ENCODE measurements around the gene ZNF892. TPM values are rescaled to one million over a fixed set of nuclear protein-coding genes. Genes with fewer than 3 reads are reported as not detected.

Gene ZNF892
- polyA plus RNA-seq (2012; ENCODE audit: low read depth, missing spikeins), result 0.24 TPM

- peak; percentile 93 for FAIRE-seq
These were observed at the start of gene ZNF892 for GRCh38 chr2:95207111-95207961. Gene ZNF892 (plus strand): TSS chr2:95207521. CDS start chr2:95207816, 295 bp downstream.

GRCh38 chr2:95158441-95158840 lies 48.9 kb upstream of the ZNF892 start:
- FAIRE-seq, result no peak

More at GRCh38 chr2:95207111-95207961, at the start of gene ZNF892:
- TF ChIP-seq POLR2AphosphoS5 (IDR thresholded peaks at IDR 0.05; ENCODE audit: low read depth, low read length) (no peak), POLR2A (IDR thresholded peaks at IDR 0.05; ENCODE audit: low read depth, low read length) (no peak), POU2F2 (IDR thresholded peaks at IDR 0.05; ENCODE audit: low read depth, low read length) (no peak), TAF1 (IDR thresholded peaks at IDR 0.05; ENCODE audit: low read depth, low read length) (no peak), SPI1 (IDR thresholded peaks at IDR 0.05; ENCODE audit: low read depth, low read length) (no peak), PAX5 (IDR thresholded peaks at IDR 0.05; ENCODE audit: insufficient read depth, low read length, severe bottlenecking) (no peak)
- peak; percentile 92 for DNase-seq (ENCODE audit: insufficient read length, low spot score)

GRCh38 chr2:95158891-95159619 lies 48.3 kb upstream of the ZNF892 start:
- no peak for TF ChIP-seq POLR2AphosphoS5 (IDR thresholded peaks at IDR 0.05; ENCODE audit: low read depth, low read length)
- TF ChIP-seq POU2F2 (IDR thresholded peaks at IDR 0.05; ENCODE audit: low read depth, low read length), result no peak
- no peak for TF ChIP-seq TAF1 (IDR thresholded peaks at IDR 0.05; ENCODE audit: low read depth, low read length)
- TF ChIP-seq POLR2A (IDR thresholded peaks at IDR 0.05; ENCODE audit: low read depth, low read length), result no peak
- no peak for TF ChIP-seq PAX5 (IDR thresholded peaks at IDR 0.05; ENCODE audit: insufficient read depth, low read length, severe bottlenecking)
- no peak for TF ChIP-seq SPI1 (IDR thresholded peaks at IDR 0.05; ENCODE audit: low read depth, low read length)
- FAIRE-seq (no peak), DNase-seq (ENCODE audit: insufficient read length, low spot score) (peak; percentile 44)

More at GRCh38 chr2:95158441-95158840, 48.9 kb upstream of the ZNF892 start:
- TF ChIP-seq POU2F2 (IDR thresholded peaks at IDR 0.05; ENCODE audit: low read depth, low read length), result no peak
- no peak for TF ChIP-seq POLR2A (IDR thresholded peaks at IDR 0.05; ENCODE audit: low read depth, low read length)
- no peak for TF ChIP-seq PAX5 (IDR thresholded peaks at IDR 0.05; ENCODE audit: insufficient read depth, low read length, severe bottlenecking)
- no peak for TF ChIP-seq TAF1 (IDR thresholded peaks at IDR 0.05; ENCODE audit: low read depth, low read length)
- TF ChIP-seq SPI1 (IDR thresholded peaks at IDR 0.05; ENCODE audit: low read depth, low read length), result no peak
- TF ChIP-seq POLR2AphosphoS5 (IDR thresholded peaks at IDR 0.05; ENCODE audit: low read depth, low read length), result no peak
- no peak for DNase-seq (ENCODE audit: insufficient read length, low spot score)

GRCh38 chr2:95159690-95160449 lies 47.5 kb upstream of the ZNF892 start, which contains the start of gene ZNF514:
Gene ZNF514 (minus strand): TSS chr2:95159848. CDS start chr2:95153253, 6,595 bp downstream.
- TF ChIP-seq POLR2A (IDR thresholded peaks at IDR 0.05; ENCODE audit: low read depth, low read length) (no peak), POLR2AphosphoS5 (IDR thresholded peaks at IDR 0.05; ENCODE audit: low read depth, low read length) (no peak), SPI1 (IDR thresholded peaks at IDR 0.05; ENCODE audit: low read depth, low read length) (no peak), PAX5 (IDR thresholded peaks at IDR 0.05; ENCODE audit: insufficient read depth, low read length, severe bottlenecking) (no peak), POU2F2 (IDR thresholded peaks at IDR 0.05; ENCODE audit: low read depth, low read length) (no peak), TAF1 (IDR thresholded peaks at IDR 0.05; ENCODE audit: low read depth, low read length) (no peak)
- DNase-seq (ENCODE audit: insufficient read length, low spot score), result peak; percentile 76

GRCh38 chr2:95165030-95165370 lies 42.3 kb upstream of the ZNF892 start:
- no peak for DNase-seq (ENCODE audit: insufficient read length, low spot score)
- no peak for FAIRE-seq
- TF ChIP-seq POLR2A (IDR thresholded peaks at IDR 0.05; ENCODE audit: low read depth, low read length) (no peak), POLR2AphosphoS5 (IDR thresholded peaks at IDR 0.05; ENCODE audit: low read depth, low read length) (no peak), PAX5 (IDR thresholded peaks at IDR 0.05; ENCODE audit: insufficient read depth, low read length, severe bottlenecking) (no peak), POU2F2 (IDR thresholded peaks at IDR 0.05; ENCODE audit: low read depth, low read length) (no peak), SPI1 (IDR thresholded peaks at IDR 0.05; ENCODE audit: low read depth, low read length) (no peak), TAF1 (IDR thresholded peaks at IDR 0.05; ENCODE audit: low read depth, low read length) (no peak)

More at GRCh38 chr2:95159690-95160449, 47.5 kb upstream of the ZNF892 start, which contains the start of gene ZNF514:
- no peak for FAIRE-seq

GRCh38 chr2:95165371-95166064 lies 41.8 kb upstream of the ZNF892 start, which contains the start of gene ZNF2:
Gene ZNF2 (plus strand): TSS chr2:95165809. CDS start chr2:95176227, 10,418 bp downstream.
- FAIRE-seq (peak; percentile 87), DNase-seq (ENCODE audit: insufficient read length, low spot score) (peak; percentile 92)
- peak; percentile 98 for TF ChIP-seq TAF1 (IDR thresholded peaks at IDR 0.05; ENCODE audit: low read depth, low read length)
- TF ChIP-seq PAX5 (IDR thresholded peaks at IDR 0.05; ENCODE audit: insufficient read depth, low read length, severe bottlenecking), result no peak
- TF ChIP-seq POU2F2 (IDR thresholded peaks at IDR 0.05; ENCODE audit: low read depth, low read length), result no peak
- TF ChIP-seq POLR2AphosphoS5 (IDR thresholded peaks at IDR 0.05; ENCODE audit: low read depth, low read length), result peak; percentile 95
- 0 out of 2 replicates have a peak, but pooled peaks have one; percentile 3 for TF ChIP-seq SPI1 (IDR thresholded peaks at IDR 0.05; ENCODE audit: low read depth, low read length)
- TF ChIP-seq POLR2A (IDR thresholded peaks at IDR 0.05; ENCODE audit: low read depth, low read length), result peak; percentile 97

GRCh38 chr2:95166065-95166763 lies 41.1 kb upstream of the ZNF892 start:
- TF ChIP-seq POLR2AphosphoS5 (IDR thresholded peaks at IDR 0.05; ENCODE audit: low read depth, low read length), result no peak
- no peak for TF ChIP-seq POLR2A (IDR thresholded peaks at IDR 0.05; ENCODE audit: low read depth, low read length)
- TF ChIP-seq SPI1 (IDR thresholded peaks at IDR 0.05; ENCODE audit: low read depth, low read length), result no peak
- no peak for TF ChIP-seq TAF1 (IDR thresholded peaks at IDR 0.05; ENCODE audit: low read depth, low read length)
- no peak for TF ChIP-seq PAX5 (IDR thresholded peaks at IDR 0.05; ENCODE audit: insufficient read depth, low read length, severe bottlenecking)
- no peak for TF ChIP-seq POU2F2 (IDR thresholded peaks at IDR 0.05; ENCODE audit: low read depth, low read length)
- FAIRE-seq (peak; percentile 38), DNase-seq (ENCODE audit: insufficient read length, low spot score) (no peak)

All from GM12891 (cell line).